CD1c-positive myeloid dendritic cell (primary cell): Measurements from ENCODE around the gene HIC2.
"Not testable (repeated sequence)": the region's sequence is repeated elsewhere in the genome, so short reads cannot be mapped to it uniquely, and the experiment has no call there.

Experiments used
- DNase-seq: peaks from one replicate; pipeline ENCODE4 v3.0.0-alpha.2; 2016; ENCODE audit errors: extremely low spot score

HIC2 gene

DNA sequence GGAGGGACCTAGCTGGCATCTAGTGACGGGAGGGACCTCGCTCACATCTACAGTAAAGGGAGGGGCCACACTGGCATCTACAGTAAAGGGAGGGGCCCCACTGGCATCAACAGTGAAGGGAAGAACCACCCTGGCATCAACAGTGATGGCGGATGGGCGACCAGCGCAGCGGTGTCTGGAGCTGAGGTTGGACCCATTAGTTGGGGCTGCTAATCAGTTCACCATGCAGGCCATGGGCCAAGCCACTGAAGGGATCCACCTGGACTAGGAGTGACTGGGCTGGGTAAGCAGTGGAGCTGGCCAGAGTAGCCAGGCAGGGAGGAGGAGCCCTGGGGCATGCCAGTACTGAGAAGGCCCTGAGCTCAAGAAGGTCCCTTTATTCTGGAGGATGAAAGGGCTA lies 73.4 kb downstream of the HIC2 start:
- not testable (repeated sequence) for DNase-seq

DNA sequence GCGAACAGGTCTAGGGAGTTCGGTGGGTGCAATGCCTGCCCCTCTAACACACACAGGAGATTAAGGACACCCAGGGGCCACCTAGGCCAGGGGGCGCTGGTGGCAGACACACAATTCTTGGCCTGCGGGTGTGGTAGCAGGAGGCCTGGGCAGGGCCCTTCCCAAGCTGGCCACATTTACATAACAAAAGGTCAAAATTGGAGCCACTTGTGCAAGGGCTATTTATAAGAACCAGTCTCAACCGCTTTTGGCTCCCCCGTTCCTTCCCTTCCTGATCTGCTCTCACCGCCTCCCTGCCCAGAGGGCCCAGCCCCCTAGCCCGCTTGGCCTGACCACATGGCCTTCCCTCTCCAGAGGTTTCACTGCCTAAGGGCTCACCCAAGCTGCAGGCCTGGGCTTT lies 75.1 kb downstream of the HIC2 start:
- DNase-seq: not testable (repeated sequence)

DNA sequence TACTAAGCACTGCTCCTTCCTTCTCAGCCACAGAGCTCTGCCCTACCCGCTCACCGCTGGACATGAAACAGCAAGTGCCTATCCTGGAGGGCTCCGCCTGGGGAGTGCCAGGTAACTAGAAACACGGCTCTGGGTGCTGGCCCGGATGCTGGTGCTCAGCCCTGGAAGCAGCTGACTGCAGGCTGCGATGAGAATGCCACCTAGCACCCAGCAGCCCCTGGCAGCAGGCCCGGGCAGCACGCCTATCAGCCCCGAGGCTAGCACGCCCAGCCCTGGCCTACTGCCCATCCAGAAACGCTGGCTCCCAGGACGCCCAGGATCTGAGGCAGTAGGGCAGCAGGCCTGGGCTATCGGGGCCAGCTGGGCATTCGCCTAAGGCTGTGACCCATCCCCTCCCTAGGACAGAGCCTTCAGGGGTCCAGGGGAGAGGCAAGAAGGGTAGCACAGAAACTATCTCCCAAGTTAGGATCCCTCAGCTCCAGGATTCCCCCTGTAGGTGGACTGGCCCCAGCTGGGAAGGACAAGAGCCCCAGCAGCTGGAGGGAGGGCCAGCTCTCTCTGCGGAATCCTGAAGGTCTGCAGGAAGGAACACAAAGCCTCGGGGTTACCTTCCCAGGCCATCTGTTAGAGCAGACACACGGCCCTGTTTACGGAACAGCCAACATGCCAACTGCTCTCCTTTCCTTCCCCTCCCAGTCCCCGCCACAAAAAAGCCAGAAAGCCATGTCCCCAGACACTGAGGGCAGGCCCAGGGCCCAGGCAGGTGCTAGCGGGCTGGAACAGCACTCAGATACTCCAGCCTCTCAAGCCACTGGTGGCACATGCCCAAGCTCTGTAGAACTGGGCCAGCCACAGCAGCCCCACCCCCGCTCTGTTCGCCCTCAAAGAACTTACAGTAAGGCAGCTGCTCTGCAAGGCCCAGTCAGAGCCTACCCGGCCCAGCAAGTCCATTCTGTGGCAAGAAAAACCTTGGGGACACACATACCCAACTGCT lies 76.9 kb downstream of the HIC2 start:
- DNase-seq: not testable (repeated sequence)

DNA sequence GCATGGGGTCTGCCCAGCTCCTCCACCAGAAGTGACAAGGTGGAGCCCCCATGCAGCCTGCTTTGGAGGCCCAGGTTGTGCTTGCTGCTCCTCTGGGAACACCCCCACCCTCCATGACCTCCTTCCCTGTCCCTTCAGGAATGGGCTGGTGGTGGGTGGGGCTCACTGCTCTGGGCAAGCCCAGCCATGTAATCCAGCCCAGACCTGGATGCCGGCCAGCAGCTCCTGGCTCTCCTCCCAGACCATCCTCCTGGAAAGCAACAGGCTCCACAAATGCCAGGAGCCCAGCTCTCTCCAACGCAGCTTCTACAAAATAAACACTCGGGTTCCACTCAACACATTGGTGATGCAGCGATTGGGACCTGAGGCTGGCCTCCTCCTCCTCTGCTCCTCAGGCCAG lies 80.8 kb downstream of the HIC2 start:
- DNase-seq: not testable (repeated sequence)

DNA sequence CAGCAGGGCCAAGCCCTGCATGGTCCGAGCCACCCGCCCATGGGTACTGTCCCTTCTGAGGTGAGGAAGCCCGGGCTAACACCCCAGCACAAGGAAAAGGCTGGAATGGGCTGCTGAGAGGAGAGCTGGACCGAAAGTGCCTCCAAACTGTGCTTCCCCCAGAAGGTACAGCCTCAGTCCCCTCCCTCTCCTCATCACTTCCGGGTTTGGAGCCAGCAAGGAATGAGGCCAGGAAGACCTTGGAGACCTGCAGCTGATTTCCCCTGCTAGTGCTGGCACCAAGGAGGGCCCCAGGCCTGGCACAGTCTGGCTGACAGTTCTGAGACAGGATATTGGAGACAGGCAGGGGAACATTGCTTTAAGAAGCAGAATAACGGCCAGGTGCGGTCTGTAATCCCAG lies 81.3 kb downstream of the HIC2 start:
- not testable (repeated sequence) for DNase-seq

DNA sequence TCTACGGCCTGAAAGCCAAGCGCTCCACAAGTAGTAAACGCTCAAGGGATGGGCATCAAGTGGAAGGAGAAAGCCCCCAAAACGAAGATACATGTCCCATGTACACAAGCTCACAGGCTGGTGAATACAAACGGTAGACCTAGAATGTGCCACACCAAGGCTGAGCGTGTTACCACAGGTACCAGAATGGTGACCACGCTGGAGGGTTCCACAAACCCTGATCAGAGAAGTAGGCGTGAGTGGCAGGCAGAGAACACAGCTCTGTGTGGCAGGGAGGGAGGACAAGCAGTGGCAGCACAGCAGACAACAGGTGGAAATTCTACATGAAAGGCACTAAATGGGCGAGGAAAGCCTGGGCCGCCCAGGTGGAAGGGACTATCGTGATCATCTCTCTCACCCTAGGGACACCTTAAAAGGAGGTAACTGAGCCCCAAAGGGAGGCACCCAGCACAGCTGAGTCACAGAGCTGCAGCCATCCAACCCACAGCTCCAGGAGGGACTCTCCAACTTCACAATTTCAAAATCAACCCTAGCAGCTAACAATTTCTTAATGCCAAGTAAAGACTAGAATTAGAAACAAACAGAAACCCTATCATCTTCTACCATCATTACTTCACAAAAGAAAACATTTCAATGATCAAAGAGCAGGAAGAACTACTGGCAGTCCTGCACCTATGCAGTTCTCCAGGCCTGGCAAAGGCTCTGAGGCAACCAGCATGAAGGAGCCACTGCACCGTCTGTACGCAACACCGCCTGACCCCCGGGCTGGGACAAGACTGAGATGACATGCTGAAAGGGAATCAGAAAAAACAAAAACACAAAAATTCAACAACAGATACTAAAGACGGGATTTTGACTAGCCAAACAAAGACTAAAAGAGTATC lies 82.7 kb downstream of the HIC2 start:
- not testable (repeated sequence) for DNase-seq
